Left ventricle myocardium inferior (tissue), 1 donor: Measurements from ENCODE around the gene FAM118A. TPM values are rescaled to one million over a fixed set of nuclear protein-coding genes. Genes with fewer than 3 reads are reported as not detected.

ENCODE experiments used
- DNase-seq: peaks from one replicate; pipeline ENCODE4 v3.0.0-alpha.2; 2020
- H3K27ac ChIP-seq: fragments of 200-600 bp; replicated peaks from 2 replicates; pipeline ENCODE4 v1.8.0; 2021
- H3K27me3 ChIP-seq: fragments of 200-600 bp; 2 replicates; pipeline ENCODE4 v1.8.0; 2021; ENCODE audit warnings: low read depth
- H3K36me3 ChIP-seq: fragments of 200-600 bp; 2 replicates; pipeline ENCODE4 v1.8.0; 2021
- H3K4me1 ChIP-seq: fragments of 200-600 bp; 2 replicates; pipeline ENCODE4 v1.8.0; 2021
- H3K4me3 ChIP-seq: fragments of 200-600 bp; 2 replicates; pipeline ENCODE4 v1.8.0; 2021; ENCODE audit warnings: mild to moderate bottlenecking, moderate library complexity
- H3K9me3 ChIP-seq: fragments of 200-600 bp; replicated peaks from 2 replicates; pipeline ENCODE4 v1.8.0; 2021
- intact Hi-C: fragments of 100-400 bp; cut with micrococcal nuclease; formaldehyde crosslinking; loops from one replicate; pipeline ENCODE4 v1.11.0; 2022
- total RNA-seq: library from RNA; stranded (reverse); fragmentation: NEBNext Ultra II Directional; extraction: Animal tissue kit (Norgen Biotek cat#: 25700); gene quantifications from one replicate; pipeline ENCODE4 v1.2.1, GENCODE V29; 2021
- TF ChIP-seq, protein P1 (sequence below): fragments of 200-600 bp; IDR thresholded peaks from 2 replicates; pipeline ENCODE4 v1.8.0; 2021; ENCODE audit warnings: antibody characterized with exemption, mild to moderate bottlenecking, borderline replicate concordance
- donor health status: DM: no; HTN: yes; CAD: no; lungs with severe emphysema.

FAM118A gene
- total RNA-seq, 1 donor from 2014 or later = 14.1 TPM

DNA sequence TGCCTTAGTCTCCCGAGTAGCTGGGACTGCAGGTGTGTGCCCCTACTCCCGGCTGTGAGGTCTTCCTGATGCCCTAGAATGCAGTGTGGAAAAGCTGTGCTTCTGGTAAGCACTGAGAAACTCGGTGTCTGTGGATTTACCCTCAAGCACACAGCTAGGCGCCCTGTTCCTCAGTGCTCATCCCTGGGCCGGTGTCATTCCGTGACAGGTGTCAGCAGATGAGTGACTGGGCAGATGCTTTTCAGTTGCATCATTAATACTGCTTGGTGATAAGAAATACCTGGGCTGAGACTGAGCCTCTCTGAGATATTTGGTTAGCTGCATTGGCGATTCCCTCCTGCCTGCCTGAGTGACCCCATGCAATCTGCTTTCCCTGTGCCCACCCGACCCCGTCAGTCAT, 21.8 kb downstream of the FAM118A start:
- Histone ChIP-seq H3K4me1 (peaks cover 58% of the 10 kb centered on the region), H3K9me3 (no peaks in the 10 kb centered on the region), H3K27me3 (no peaks in the 10 kb centered on the region), H3K27ac (peak overlapping the region; percentile 83), H3K4me3 (no peak overlapping the region), H3K36me3 (peaks cover 58% of the 10 kb centered on the region)
- no peak for DNase-seq
- intact Hi-C loops = no loop called here
- TF ChIP-seq, protein P1, sequence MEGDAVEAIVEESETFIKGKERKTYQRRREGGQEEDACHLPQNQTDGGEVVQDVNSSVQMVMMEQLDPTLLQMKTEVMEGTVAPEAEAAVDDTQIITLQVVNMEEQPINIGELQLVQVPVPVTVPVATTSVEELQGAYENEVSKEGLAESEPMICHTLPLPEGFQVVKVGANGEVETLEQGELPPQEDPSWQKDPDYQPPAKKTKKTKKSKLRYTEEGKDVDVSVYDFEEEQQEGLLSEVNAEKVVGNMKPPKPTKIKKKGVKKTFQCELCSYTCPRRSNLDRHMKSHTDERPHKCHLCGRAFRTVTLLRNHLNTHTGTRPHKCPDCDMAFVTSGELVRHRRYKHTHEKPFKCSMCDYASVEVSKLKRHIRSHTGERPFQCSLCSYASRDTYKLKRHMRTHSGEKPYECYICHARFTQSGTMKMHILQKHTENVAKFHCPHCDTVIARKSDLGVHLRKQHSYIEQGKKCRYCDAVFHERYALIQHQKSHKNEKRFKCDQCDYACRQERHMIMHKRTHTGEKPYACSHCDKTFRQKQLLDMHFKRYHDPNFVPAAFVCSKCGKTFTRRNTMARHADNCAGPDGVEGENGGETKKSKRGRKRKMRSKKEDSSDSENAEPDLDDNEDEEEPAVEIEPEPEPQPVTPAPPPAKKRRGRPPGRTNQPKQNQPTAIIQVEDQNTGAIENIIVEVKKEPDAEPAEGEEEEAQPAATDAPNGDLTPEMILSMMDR = no peak

DNA sequence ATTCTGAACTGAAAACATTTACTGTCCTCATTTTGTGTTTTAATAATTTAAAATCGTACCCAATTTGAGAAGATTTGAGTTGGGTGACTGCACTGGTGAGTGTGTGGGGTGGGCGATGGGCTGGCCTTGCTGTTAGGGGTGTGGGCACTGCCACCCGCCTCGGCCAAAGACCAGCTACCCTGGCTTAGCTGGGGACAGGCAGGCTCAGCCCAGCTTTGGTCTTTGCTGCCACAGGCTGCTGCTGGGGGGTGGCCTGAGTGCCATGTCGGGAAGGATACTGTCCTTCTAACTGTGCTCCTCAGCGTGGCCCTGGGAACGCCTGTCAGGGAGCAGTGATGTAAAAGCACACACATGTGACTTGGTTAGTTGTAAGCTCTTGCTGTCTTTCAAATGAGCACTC, 22.3 kb downstream of the FAM118A start:
- peaks cover 57% of the 10 kb centered on the region for H3K36me3 ChIP-seq
- DNase-seq = no peak
- intact Hi-C loops = no loop called here
- H3K27me3 ChIP-seq = no peaks in the 10 kb centered on the region
- H3K4me3 ChIP-seq = no peak overlapping the region
- peaks cover 63% of the 10 kb centered on the region for H3K4me1 ChIP-seq
- no peaks in the 10 kb centered on the region for H3K9me3 ChIP-seq
- TF ChIP-seq, protein P1 = no peak
- H3K27ac ChIP-seq = no peak overlapping the region

- intact Hi-C loops = no loop called here
- peaks cover 57% of the 10 kb centered on the region for H3K36me3 ChIP-seq
Observed at GRCh38 chr22:45334068-45334467, 24.3 kb downstream of the FAM118A start.

GRCh38 chr22:45334528-45334927, 24.8 kb downstream of the FAM118A start:
- intact Hi-C loops = no loop called here
- H3K4me1 ChIP-seq = peaks cover 59% of the 10 kb centered on the region
- TF ChIP-seq, protein P1 = no peak
- no peak for DNase-seq
- peak overlapping the region; percentile 92 for H3K27ac ChIP-seq
- H3K27me3 ChIP-seq = no peaks in the 10 kb centered on the region
- H3K4me3 ChIP-seq = no peak overlapping the region
- peaks cover 61% of the 10 kb centered on the region for H3K36me3 ChIP-seq
- H3K9me3 ChIP-seq = no peaks in the 10 kb centered on the region

More at GRCh38 chr22:45334068-45334467, 24.3 kb downstream of the FAM118A start:
- Histone ChIP-seq H3K4me3 (no peak overlapping the region), H3K27ac (peak overlapping the region; percentile 92), H3K4me1 (peaks cover 64% of the 10 kb centered on the region), H3K9me3 (no peaks in the 10 kb centered on the region), H3K27me3 (no peaks in the 10 kb centered on the region)
- TF ChIP-seq, protein P1 = no peak
- DNase-seq = no peak

DNA sequence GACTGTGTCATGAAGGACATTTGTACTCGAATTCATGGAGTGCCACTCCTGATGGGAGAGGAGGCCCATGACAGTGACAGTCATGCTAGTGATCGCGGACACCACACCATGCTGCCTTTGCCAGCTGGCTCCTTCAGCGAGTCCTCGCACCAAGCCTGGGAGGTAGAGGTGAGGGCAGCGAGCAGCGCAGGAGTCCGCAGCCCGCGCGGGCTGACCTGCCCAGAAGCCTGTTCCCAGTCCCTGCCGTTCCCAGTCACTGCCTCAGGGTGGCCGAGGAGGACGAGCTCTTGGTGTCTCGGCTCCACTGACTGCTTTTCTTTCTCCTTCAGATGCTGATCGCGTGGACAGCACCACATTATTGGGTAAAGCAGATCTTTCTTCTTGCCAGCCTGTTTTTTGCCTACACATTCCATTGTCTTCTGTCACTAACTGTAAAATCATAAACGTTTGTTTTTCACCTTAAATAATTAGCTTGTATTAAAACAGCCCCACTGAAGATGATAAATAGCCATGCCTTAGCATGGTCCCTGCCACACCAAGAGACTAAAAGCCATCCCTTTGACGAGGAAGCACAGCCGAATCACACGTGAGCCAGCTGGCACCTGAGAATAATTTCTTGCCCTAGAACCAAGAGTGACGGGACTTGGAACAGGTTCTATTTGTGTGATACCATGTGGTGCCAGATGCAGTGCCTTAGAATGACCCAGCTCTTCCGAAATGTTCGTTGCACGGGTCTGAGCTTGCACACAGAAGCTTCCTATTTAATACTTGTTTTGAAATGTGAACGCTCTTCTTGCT, 25.5 kb downstream of the FAM118A start:
- Histone ChIP-seq H3K27me3 (no peaks in the 10 kb centered on the region), H3K27ac (peak overlapping the region; percentile 92), H3K9me3 (no peaks in the 10 kb centered on the region), H3K4me3 (peak overlapping the region; percentile 6), H3K36me3 (peaks cover 66% of the 10 kb centered on the region), H3K4me1 (peaks cover 52% of the 10 kb centered on the region)
- intact Hi-C loops = no loop called here
- TF ChIP-seq, protein P1 = peak; percentile 53
- peak; percentile 85 for DNase-seq
